ENCODE results near the gene AS3MT.
"Not testable (repeated sequence)": the region's sequence is repeated elsewhere in the genome, so short reads cannot be mapped to it uniquely, and the experiment has no call there.

AS3MT gene

GRCh38 chr10:102841827-102842345 lies 27.4 kb upstream of the AS3MT start:
- H3K4me3 ChIP-seq (ENCODE audit: low read depth, low read length, poor library complexity, severe bottlenecking), result no peak overlapping the region
- H3K27me3 ChIP-seq (ENCODE audit: insufficient read depth, low read length), result no peaks in the 10 kb centered on the region
- H3F3A ChIP-seq (ENCODE audit: insufficient read depth, low read length), result no peaks in the 10 kb centered on the region
- no peaks in the 10 kb centered on the region for H3K9me2 ChIP-seq (ENCODE audit: low read depth, low read length)
- H3K4me2 ChIP-seq (ENCODE audit: low read length), result no peak overlapping the region
- H3K9me3 ChIP-seq (ENCODE audit: low read length), result no peaks in the 10 kb centered on the region
- H2AFZ ChIP-seq (ENCODE audit: low read length), result no peak overlapping the region
- no peaks in the 10 kb centered on the region for H3K79me2 ChIP-seq (ENCODE audit: insufficient read depth, low read length)
- H3K4me1 ChIP-seq (ENCODE audit: insufficient read depth, low read length, severe bottlenecking), result no peaks in the 10 kb centered on the region
- no peaks in the 10 kb centered on the region for H4K20me1 ChIP-seq (ENCODE audit: insufficient read depth, low read length)
- TF ChIP-seq EZH2 (IDR thresholded peaks at IDR 0.05; ENCODE audit: borderline replicate concordance, low read length) (no peak), CTCF (IDR thresholded peaks at IDR 0.05; ENCODE audit: low read length) (no peak)
- no peak overlapping the region for H3K9ac ChIP-seq (ENCODE audit: low read length)
- H3K36me3 ChIP-seq (ENCODE audit: insufficient read depth, low read length), result no peaks in the 10 kb centered on the region
- H3K27ac ChIP-seq (ENCODE audit: low read depth, low read length, poor library complexity, severe bottlenecking), result no peak overlapping the region

- H3K4me1 ChIP-seq (ENCODE audit: insufficient read depth, low read length, severe bottlenecking); H3K9me3 ChIP-seq (ENCODE audit: low read length); H4K20me1 ChIP-seq (ENCODE audit: insufficient read depth, low read length); H2AFZ ChIP-seq (ENCODE audit: low read length); H3K4me3 ChIP-seq (ENCODE audit: low read depth, low read length, poor library complexity, severe bottlenecking); H3K4me2 ChIP-seq (ENCODE audit: low read length); H3K79me2 ChIP-seq (ENCODE audit: insufficient read depth, low read length); H3K36me3 ChIP-seq (ENCODE audit: insufficient read depth, low read length); H3K27me3 ChIP-seq (ENCODE audit: insufficient read depth, low read length); H3K27ac ChIP-seq (ENCODE audit: low read depth, low read length, poor library complexity, severe bottlenecking); H3F3A ChIP-seq (ENCODE audit: insufficient read depth, low read length); H3K9me2 ChIP-seq (ENCODE audit: low read depth, low read length); H3K9ac ChIP-seq (ENCODE audit: low read length): not testable (repeated sequence)
These were observed 26.1 kb upstream of the AS3MT start for GRCh38 chr10:102843139-102843538.

- not testable (repeated sequence) for H3K27me3 ChIP-seq (ENCODE audit: insufficient read depth, low read length); H3K9ac ChIP-seq (ENCODE audit: low read length); H4K20me1 ChIP-seq (ENCODE audit: insufficient read depth, low read length); H2AFZ ChIP-seq (ENCODE audit: low read length); H3K36me3 ChIP-seq (ENCODE audit: insufficient read depth, low read length); H3K4me3 ChIP-seq (ENCODE audit: low read depth, low read length, poor library complexity, severe bottlenecking); H3K9me3 ChIP-seq (ENCODE audit: low read length); H3K4me1 ChIP-seq (ENCODE audit: insufficient read depth, low read length, severe bottlenecking); H3K4me2 ChIP-seq (ENCODE audit: low read length); H3K27ac ChIP-seq (ENCODE audit: low read depth, low read length, poor library complexity, severe bottlenecking); H3K79me2 ChIP-seq (ENCODE audit: insufficient read depth, low read length); H3K9me2 ChIP-seq (ENCODE audit: low read depth, low read length); H3F3A ChIP-seq (ENCODE audit: insufficient read depth, low read length)
These were observed 25.0 kb upstream of the AS3MT start for GRCh38 chr10:102844190-102844776.

DNA sequence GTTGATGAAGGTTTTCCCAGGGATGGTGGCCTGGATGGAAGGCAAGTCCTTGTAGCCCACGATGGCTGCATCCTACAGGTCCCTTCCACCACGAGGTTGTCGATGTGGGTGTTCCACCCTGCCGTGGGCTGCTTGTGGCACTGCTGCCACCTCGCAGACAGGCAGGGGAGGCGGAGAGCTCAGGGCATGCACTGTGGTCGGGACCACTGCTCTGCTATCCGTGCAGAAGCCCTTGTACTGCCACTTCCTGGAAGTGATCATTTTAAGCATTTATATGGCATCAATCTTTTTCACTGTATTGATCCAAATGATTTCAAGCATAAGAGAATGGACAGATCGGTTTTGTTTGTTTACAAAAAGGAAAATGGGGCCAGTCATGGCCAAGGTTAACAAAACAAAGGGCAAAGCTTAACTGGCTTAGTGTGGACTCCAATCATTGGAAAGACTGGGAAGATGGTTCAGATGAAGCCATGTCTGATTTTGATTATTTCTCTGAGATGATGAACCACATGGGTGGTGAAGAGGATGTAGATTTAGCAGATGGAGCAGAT lies 23.8 kb upstream of the AS3MT start:
- no peaks in the 10 kb centered on the region for H3K4me1 ChIP-seq (ENCODE audit: insufficient read depth, low read length, severe bottlenecking)
- H2AFZ ChIP-seq (ENCODE audit: low read length), result no peak overlapping the region

More for the DNA sequence above, 23.8 kb upstream of the AS3MT start:
- Histone ChIP-seq H3K36me3 (ENCODE audit: insufficient read depth, low read length) (no peaks in the 10 kb centered on the region), H3K79me2 (ENCODE audit: insufficient read depth, low read length) (no peaks in the 10 kb centered on the region), H3F3A (ENCODE audit: insufficient read depth, low read length) (no peaks in the 10 kb centered on the region), H3K27me3 (ENCODE audit: insufficient read depth, low read length) (no peaks in the 10 kb centered on the region), H4K20me1 (ENCODE audit: insufficient read depth, low read length) (no peaks in the 10 kb centered on the region), H3K4me2 (ENCODE audit: low read length) (no peak overlapping the region), H3K27ac (ENCODE audit: low read depth, low read length, poor library complexity, severe bottlenecking) (no peak overlapping the region), H3K9me3 (ENCODE audit: low read length) (no peaks in the 10 kb centered on the region), H3K4me3 (ENCODE audit: low read depth, low read length, poor library complexity, severe bottlenecking) (no peak overlapping the region), H3K9ac (ENCODE audit: low read length) (no peak overlapping the region), H3K9me2 (ENCODE audit: low read depth, low read length) (no peaks in the 10 kb centered on the region)
- TF ChIP-seq EZH2 (IDR thresholded peaks at IDR 0.05; ENCODE audit: borderline replicate concordance, low read length) (no peak), CTCF (IDR thresholded peaks at IDR 0.05; ENCODE audit: low read length) (no peak)

Measured in OCI-LY1 (cell line).